HG02571 (cell line): Measurements from ENCODE around the gene TP53RK.

ENCODE experiments used
- ATAC-seq: cut with Tn5 transposase; IDR thresholded peaks from one replicate; pipeline ENCODE4 v1.9.1; 2021; ENCODE audit warnings: mild to moderate bottlenecking, moderate library complexity; ENCODE audit not compliant: unreplicated experiment

The TP53RK gene

DNA sequence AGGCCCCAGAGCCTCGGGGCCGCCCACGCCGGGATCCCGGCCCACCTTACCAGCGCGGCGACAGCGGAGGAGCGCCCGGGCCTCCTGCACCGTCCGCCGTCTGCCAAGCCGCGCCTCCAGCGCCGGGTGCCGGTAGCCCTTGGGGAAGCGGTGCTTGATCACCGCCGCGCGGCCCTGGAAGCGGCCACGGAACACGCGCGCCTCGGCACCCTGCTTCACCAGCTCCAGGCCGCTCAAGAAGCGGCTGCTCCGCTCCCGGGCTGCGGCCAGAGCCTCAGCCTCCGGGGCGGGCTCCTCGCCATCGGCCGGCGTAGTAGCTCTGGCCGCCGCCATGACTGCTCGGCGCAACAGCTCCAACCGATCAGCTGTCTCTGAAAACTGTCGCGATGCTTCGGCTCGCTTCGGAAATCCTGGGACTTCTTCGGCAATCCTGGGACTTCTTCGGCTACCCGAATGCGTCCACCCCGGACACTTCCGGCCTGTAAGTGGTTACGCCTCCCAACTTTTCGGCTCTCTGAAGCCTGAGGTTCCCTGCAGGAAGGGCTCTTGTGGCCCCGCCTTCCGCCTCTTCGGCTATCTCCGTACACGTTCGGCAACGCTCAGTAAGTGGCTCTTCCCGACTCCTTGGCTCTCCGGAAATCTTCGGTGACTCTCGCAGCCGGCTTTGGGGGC is at the start of gene TP53RK:
Gene TP53RK (minus strand): TSS at position 363 of the 672 bp plus-strand sequence. CDS start 30 bp downstream, at position 333.
- peak; percentile 91 for ATAC-seq

DNA sequence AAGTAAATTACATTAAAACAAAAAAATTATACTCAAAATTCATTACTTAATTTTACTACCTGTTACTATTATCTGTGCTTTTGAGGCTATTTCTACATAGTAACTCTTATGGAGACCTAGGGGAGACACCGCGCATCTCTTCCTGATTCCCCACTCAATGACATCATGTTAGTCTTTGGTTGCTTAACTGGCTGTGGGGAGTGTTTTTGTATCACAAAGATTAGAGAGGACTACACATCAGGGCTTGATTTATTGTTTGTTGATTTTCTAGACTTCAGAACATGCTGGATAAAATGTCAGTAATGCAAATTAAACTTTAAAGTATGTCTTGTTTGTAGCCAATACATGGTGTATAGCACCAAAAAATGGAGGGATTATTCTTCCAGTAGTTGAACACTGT is 46.2 kb upstream of the TP53RK start:
- no peak for ATAC-seq

DNA sequence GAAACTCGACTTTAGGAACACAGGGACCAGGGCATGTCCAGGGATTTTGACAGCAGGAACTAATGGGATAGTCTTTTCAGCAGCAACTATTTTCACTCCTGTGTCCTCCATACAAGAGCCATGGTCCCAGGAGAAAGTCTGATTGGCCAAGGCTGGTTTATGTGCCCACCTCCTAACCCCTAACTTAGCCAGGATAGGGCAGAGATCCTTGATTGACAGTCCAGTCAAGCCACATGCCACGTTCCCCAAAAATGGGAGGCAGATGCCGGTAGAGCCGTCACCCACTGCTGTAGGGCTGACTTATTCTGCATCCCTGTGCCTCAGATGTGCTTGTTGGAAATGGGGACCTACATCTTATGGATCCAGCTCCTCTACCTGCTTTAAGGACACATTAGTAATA is 42.5 kb upstream of the TP53RK start:
- ATAC-seq: no peak

DNA sequence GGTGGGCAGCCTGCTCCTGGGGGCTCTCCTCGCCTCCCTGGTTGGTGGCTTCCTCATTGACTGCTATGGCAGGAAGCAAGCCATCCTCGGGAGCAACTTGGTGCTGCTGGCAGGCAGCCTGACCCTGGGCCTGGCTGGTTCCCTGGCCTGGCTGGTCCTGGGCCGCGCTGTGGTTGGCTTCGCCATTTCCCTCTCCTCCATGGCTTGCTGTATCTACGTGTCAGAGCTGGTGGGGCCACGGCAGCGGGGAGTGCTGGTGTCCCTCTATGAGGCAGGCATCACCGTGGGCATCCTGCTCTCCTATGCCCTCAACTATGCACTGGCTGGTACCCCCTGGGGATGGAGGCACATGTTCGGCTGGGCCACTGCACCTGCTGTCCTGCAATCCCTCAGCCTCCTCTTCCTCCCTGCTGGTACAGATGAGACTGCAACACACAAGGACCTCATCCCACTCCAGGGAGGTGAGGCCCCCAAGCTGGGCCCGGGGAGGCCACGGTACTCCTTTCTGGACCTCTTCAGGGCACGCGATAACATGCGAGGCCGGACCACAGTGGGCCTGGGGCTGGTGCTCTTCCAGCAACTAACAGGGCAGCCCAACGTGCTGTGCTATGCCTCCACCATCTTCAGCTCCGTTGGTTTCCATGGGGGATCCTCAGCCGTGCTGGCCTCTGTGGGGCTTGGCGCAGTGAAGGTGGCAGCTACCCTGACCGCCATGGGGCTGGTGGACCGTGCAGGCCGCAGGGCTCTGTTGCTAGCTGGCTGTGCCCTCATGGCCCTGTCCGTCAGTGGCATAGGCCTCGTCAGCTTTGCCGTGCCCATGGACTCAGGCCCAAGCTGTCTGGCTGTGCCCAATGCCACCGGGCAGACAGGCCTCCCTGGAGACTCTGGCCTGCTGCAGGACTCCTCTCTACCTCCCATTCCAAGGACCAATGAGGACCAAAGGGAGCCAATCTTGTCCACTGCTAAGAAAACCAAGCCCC is 36.2 kb upstream of the TP53RK start:
- ATAC-seq: no peak

DNA sequence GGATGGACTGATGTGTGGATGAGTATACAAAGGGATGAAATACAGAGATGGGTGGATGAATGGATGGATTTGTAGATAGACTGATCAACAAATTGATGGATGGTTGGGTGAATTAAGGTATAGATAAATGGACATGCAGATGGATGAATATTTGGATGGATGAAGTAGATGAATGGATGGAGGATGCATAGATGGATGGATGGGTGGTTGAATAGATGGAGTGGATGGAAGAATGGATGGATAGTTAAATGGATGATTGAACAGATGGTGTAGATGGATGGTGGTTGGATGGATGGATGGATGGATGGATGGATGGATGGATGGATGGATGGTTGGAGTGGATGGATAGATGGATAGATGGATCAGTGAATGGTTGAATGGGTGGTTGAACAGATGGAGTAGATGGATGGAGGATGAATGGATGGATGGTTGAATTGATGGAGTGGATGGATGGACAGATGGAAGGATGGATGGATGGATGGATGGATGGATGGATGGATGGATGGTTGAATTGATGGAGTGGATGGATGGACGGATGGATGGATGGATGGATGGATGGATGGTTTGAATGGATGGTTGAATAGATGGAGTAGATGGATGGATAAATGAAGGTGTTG is 35.2 kb upstream of the TP53RK start:
- no peak for ATAC-seq

DNA sequence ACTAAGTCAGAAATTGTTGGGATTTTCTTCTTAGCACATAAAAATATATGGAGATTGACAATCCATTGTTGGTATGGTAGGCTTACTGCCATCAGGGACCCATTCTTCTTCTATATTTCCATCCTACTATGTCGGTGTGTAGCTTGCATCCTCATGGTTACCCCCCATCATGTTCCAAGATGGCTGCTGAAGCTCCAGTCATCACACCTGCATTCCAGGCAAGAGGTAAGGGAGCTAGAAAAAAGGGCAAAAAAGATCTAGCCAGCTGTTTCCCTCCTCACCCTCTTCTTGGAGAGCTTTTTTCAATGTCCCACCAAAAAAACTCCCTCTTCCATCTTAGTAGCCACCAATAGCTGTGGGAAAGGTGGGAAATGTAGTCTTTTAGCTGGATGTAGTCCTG is 33.8 kb upstream of the TP53RK start:
- ATAC-seq: no peak

DNA sequence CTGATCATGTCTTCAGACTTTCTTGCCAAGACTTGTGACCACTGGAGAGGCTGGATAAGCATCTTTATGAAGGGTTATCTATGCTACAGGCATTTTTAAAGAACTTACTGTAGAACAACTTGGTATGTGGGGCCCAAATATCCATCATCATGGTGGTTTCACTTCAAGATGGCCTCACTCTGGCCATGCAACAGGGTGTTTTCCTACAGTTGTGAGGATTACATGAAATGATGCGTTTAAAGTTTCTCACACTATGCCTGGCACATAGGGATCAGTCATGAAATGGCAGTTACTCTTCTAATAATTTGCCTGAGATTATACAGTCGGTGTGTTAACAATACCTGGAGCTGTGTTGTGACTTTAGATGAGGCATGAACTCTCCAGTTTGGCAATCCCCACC is 33.2 kb upstream of the TP53RK start:
- ATAC-seq: no peak

DNA sequence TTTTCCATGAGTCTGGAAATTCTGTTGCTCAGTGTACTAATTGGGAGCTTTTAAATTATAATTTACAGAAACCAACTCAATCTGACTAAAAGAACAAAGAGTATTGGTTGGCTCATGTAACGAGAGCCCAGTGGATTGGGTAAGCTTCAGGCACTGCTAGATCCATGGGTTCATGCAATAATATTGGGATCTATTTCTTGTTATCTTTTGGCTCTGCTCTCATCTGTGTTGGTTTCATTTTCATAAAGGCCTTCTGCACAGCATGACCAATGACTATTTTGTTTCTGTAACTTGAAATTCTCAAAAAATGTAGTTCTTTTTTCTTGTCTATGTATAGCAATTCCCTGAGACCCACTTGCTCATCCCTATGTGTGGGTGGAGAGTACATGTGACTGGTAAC is 32.2 kb upstream of the TP53RK start:
- no peak for ATAC-seq

DNA sequence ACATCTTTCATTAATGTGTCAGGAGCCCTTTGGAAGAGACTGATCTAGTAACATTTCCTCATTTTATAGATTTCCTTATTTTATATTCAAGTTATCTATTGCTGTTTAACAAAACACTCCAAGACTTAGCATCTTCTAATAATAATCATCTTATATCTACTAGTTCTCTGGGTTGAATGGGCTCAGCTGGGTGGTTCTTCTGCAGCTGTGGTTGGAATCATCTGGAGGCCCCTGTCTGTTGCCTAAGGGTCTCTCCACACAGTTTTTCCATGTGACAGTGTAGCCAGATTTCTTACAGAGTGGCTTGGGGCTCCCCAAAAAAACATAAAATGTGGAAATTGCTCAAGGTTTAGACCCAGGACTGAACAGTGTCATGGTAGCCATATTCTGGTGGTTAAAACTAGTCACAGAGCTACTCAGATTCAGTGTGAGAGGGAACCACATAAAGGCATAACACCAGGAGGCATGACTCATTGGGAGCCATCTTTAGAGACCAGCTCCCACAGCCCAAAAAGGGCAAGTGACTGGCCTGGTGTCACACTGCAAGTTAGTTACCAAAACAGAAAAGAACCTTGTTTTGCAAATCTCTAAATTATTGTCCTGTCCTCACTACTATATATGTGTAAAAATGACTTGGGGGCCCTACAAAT is 31.7 kb upstream of the TP53RK start:
- ATAC-seq: no peak

DNA sequence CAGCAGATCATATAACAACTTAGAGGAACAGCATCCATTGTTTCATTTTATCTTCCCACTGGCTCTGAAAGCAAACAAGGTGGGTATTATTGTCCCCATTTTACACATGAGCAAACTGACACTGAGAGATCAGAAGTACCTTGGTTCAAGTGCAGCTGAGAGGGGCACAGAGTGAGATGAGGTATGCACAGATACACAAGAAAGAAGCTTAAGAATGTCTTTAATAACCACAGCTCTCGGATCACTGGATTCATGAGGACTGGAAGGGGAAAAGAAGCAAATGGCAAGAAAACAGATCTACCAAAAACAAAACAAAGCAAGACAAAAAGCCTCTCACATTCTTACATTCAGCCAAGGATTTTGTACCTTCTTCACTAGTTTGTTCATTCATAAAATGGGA is 30.8 kb upstream of the TP53RK start:
- no peak for ATAC-seq

DNA sequence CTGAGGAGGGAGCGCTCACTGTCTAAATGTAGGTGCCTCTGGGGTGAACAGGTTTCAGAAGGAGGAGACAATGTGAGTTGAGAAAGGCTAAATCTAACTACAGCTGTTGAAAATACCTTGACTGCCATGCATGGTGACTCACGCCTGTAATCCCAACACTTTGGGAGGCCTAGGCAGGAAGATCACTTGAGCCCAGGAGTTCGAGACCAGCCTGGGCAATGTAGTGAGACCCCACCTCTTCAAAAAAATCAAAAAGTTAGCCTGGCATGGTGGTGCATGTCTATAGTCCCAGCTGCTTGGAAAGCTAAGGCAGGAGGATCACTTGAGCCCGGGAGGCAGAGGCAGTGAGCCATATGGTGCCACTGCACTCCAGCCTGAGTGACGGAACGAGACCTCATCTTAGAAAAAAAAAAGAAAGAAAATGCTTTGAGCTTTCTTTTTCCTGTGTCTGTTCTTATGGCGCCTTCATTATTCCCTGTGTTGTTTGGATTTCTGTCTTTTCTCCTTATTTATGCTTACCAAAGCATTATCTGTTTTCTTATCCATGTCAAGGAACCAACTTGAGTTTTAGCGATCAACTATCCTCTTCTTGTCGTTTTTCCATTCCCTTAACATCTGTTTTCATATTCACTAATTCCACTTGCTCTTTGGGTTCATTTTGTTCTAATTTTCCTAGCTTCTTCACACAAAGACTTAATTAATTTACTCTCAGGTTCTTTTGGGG is 28.7 kb upstream of the TP53RK start:
- no peak for ATAC-seq

DNA sequence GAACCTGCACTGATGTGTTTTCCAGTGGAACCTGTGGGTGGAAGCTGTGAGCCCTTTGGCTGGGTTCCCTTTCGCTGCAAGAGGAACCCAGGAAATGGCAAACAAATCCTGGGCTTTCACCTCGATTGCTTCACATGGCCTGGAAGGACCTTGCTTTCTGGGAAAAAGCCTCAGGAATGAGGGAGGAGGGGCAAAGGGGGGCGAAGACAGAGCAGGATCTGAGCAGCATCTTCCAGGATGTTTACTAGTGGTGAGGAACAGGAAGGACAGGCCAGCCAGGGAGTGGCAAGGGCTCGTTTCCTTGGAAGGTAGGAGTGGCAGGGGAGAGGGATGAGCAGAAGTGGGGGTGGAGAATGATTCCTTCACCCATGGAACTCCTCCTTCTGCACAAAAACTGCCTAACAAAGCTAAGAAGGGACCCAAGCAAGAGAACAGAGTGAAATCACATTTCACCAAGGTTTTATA is 26.1 kb upstream of the TP53RK start:
- ATAC-seq: no peak

DNA sequence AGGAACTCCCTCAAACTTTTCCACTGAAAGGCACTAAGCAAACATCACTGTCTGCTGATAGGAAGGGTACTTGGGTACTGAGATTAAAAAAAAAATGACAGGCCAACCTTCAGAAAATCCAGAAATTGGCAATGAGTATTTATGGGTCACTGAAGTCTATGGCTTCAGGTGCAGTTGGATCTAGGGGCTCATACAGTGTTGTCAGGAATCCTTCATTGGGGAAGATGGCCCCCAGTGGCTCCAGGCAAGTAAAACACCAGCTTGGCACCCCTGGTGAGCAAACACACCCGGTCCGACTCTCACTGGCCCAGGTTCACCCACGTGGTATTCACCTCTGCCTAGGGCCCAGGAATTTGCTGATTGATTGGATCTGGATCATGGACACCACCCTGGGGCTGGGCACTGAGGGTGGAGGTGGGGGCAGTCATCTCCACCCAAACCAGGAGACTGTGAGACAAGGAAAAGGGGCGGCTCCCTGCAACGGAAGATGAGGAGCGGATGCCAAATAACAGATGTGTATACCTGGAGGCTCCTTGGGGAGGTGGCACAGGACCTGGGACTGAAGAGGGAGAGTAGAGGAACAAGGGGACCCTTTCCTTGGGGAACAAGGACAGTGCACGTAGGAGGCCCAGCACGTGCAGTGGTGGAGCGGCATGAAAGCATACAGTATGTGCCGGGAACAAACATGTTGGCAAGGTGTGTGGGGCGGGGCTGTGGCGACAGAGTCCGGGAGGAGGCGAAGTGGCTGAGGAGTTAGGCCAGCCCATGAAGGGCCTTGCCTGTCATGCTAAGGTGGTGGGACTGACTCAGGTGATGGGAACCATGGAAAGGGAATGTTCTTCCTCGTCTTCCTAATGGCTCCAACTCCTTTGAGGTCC is 25.0 kb upstream of the TP53RK start:
- ATAC-seq: no peak

DNA sequence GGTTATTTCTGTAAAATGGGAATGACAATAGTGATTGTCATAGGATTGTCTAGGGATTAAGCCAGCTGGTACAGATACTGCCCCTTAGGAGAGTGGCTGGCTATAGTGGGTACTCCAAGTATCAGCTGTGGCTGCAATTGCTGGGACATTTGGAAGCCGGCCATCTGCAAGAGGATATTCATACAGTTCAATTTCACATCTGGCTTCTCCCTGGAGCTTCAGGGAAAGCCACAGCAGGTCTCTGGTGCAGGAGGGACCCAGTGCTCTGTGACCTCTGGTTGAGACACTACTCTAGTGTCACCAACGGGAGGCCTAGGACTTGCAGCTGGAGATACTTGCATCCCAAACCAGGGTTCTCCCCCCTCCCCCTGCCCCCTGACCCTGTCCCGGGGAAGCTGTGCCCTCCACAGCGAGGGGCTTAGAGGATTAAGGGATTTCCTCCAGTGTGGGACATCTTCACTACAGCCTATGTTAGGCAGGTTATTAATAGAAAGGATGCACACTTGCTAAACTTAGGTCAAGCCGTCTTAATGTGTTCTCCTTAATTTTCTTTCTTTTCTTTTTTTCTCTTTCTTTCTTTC is 22.9 kb upstream of the TP53RK start:
- no peak for ATAC-seq

DNA sequence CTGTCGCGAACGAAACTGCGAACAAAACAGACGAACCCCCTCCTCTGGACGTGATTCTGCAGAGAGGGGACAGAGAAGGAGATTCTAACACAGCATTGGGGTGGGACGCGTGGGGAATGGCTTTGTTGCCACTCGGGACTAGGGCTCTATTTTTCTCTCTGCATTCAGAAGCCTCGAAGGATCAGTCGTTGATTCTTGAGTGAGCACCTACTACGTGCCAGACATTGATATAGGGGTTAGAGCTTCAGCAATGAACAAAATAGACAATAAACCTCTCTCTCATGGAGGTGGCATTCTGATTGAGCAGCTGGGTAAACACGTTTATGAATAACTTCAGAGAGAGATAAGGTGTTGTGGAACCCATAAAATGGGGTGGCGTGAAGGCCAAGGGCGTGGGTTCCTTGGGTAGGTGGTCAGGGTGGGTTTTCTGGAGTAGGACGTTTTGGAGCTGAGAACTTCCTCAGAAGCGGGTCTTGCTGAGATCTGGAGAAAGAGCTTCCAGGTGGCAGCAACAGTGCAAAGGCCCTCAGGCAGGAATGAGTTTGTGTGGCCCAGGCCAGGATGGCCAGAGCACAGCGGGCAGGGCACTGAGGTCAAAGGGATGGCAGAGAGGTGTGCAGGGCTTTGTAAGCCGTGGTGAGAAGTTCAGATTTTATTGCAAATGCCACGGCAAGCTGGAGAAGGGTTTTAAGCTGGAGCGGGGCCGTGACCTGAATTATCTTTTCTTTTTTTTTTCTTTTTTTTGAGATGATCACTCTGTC is 21.1 kb upstream of the TP53RK start:
- no peak for ATAC-seq

DNA sequence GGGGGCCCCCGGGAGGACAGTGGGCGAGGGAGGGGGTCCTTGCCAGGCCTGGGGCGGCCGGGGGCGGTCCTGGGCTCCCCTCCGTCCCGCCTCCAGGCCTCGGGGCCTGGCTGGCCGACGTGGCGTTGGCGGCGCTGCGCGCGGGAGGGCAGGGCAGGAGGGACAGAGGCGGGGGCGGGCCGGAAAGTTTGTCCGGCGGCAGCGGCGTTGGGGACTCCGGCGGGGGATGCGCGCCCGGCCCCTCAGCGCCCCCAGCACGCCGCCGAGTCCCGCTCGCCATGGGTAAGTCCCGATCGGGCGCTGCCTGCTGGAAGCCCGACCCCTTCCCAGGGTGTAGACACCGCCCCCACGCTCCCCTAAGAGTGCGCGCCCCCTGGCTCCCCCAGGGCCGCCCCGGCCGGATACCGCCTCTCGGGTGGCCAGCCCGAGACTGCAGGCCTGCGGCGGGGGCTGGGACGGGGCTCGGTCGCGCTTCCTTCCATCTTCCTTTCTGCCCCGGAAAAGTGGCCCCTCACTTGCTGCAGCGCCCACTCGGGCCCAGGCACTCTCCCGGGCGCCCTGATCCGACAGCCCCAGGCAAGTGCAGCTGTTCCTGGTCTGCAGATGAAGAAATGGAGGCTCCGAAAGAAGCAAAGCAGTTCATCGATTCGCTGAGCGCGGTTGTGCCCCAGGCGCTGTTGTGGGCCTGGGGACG is 20.4 kb upstream of the TP53RK start, which contains the start of gene SLC2A10:
Gene SLC2A10 (plus strand): TSS at position 191 of the 694 bp plus-strand sequence. CDS start 88 bp downstream, at position 279.
- ATAC-seq: no peak

DNA sequence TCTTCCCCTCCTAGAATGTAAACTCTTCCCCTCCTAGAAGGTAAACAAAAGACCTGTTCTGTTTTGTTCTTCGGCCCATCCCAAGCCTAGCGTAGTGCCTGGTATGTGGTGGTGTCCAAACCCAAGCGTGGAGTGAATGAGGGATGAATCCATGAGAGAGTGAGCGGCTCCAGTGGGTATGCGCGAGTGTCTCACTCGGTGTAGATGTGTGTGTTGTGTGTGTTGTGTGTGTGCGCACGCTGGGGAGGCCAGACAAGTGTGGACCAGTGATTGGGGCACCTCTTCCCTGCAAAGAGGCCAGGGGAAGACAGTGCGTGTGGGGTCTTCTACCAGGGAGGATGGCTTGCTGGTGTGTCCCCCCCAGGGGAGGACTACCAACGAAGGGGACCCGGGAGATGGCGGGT is 19.8 kb upstream of the TP53RK start:
- no peak for ATAC-seq
